Mesendoderm (in vitro differentiated cells): ENCODE data around the gene CCDC136. TPM values are rescaled to one million over a fixed set of nuclear protein-coding genes. Genes with fewer than 3 reads are reported as not detected.

Experiments
- DNase-seq: peaks from one replicate; pipeline ENCODE4 v3.0.0; 2013
- H2AK5ac ChIP-seq: 2 replicates; pipeline ENCODE4 v1.6.1; 2013; ENCODE audit warnings: low read length, inconsistent platforms
- H2BK120ac ChIP-seq: 2 replicates; pipeline ENCODE4 v1.6.1; 2013; ENCODE audit warnings: low read depth, mild to moderate bottlenecking, low read length, moderate library complexity, mixed read lengths
- H2BK15ac ChIP-seq: replicated peaks from 2 replicates; pipeline ENCODE4 v1.6.1; 2013; ENCODE audit warnings: low read depth, mild to moderate bottlenecking, moderate library complexity
- H2BK5ac ChIP-seq: 2 replicates; pipeline ENCODE4 v1.6.1; 2013; ENCODE audit warnings: low read length, inconsistent platforms
- H3K18ac ChIP-seq: 2 replicates; pipeline ENCODE4 v1.6.1; 2013; ENCODE audit warnings: mild to moderate bottlenecking, low read length, mixed read lengths
- H3K23ac ChIP-seq: one replicate; pipeline ENCODE4 v1.6.1; 2013; ENCODE audit warnings: low read length
- H3K27ac ChIP-seq: 2 replicates; pipeline ENCODE4 v1.5.1; 2013; ENCODE audit warnings: low read depth, mild to moderate bottlenecking, inconsistent platforms, low read length, moderate library complexity
- H3K27me3 ChIP-seq: 2 replicates; pipeline ENCODE4 v1.6.1; 2013; ENCODE audit warnings: low read length, control low read depth, mild to moderate bottlenecking, inconsistent platforms; ENCODE audit not compliant: insufficient read depth, poor library complexity
- H3K36me3 ChIP-seq: 2 replicates; pipeline ENCODE4 v1.6.1; 2013; ENCODE audit warnings: low read length, inconsistent platforms; ENCODE audit not compliant: control insufficient read depth, insufficient read depth
- H3K4ac ChIP-seq: one replicate; pipeline ENCODE4 v1.6.1; 2013; ENCODE audit warnings: low read depth, mild to moderate bottlenecking, low read length, moderate library complexity
- H3K4me1 ChIP-seq: 2 replicates; pipeline ENCODE4 v1.6.1; 2013; ENCODE audit warnings: low read depth, low read length, inconsistent platforms; ENCODE audit not compliant: control insufficient read depth
- H3K4me2 ChIP-seq: 2 replicates; pipeline ENCODE4 v1.6.1; 2013; ENCODE audit warnings: low read length
- H3K4me3 ChIP-seq: 2 replicates; pipeline ENCODE4 v1.5.1; 2013; ENCODE audit warnings: mild to moderate bottlenecking, low read length
- H3K56ac ChIP-seq: one replicate; pipeline ENCODE4 v1.6.1; 2013; ENCODE audit warnings: low read length
- H3K79me1 ChIP-seq: 2 replicates; pipeline ENCODE4 v1.6.1; 2013; ENCODE audit warnings: low read length, inconsistent platforms
- H3K79me2 ChIP-seq: 2 replicates; pipeline ENCODE4 v1.6.1; 2013; ENCODE audit warnings: mild to moderate bottlenecking, low read length; ENCODE audit not compliant: control insufficient read depth, insufficient read depth
- H3K9ac ChIP-seq: 2 replicates; pipeline ENCODE4 v1.6.1; 2013; ENCODE audit warnings: low read length, inconsistent platforms
- H4K5ac ChIP-seq: one replicate; pipeline ENCODE4 v1.6.1; 2013; ENCODE audit warnings: low read length
- H4K8ac ChIP-seq: one replicate; pipeline ENCODE4 v1.6.1; 2013; ENCODE audit warnings: low read depth, mild to moderate bottlenecking, control low read depth, low read length, moderate library complexity
- WGBS: extraction: QIAGEN DNeasy Blood & Tissue Kit; methylation state at CpG from one replicate; pipeline ENCODE4 v1.1.7; 2013; ENCODE audit warnings: low lambda C conversion rate, missing lambda C conversion rate; ENCODE audit not compliant: insufficient coverage; ENCODE audit errors: extremely low coverage; 5-methylcytosine and 5-hydroxymethylcytosine counted together
- small RNA-seq: library from polyadenylated mRNA; stranded (forward); fragments of <200 nt; extraction: miRNeasy Mini kit (QIAGEN cat#:217004); gene quantifications from one replicate; pipeline ENCODE3, GENCODE V24; 2013; ENCODE audit not compliant: insufficient read depth

The CCDC136 gene

DNA sequence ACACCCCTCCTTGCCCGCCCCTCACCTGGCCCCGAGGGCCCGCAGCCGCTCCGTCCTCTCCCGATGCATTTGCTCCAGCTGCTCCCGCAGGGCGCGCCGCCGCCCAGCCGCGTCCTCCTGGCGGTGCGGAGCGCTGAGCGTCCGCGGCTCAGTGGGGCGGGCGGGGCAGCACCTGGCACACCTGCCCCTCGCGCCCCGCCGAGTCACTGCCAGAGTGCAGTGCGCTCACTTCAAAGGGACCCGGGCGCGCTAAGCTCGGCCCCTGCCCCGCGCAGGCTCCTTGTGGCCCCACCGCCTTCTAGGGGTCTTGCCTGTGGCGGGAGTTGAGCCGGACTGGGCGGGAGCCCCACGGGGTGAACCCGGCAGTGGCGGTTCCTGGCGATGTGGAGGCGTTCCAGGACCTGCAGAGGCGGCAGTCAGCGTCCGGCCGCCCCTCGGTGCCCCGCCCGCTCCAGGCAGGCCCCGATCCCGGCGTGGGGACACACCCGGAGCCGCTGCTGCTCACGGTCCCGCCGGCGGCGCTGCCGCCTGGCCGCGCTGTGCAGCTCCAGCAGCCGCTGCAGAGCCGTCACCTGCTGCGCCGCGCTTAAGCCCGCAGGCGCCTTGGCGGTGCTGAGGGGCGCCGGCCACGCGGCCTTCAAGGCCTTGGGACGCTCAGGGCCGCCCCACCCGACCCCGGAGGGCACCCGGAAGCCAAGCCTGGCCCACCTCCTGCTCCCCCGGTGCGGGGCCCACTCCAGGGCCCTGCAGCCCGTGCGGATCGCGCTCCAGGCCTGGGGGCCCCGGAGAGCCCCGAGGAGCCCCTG lies 77.6 kb downstream of the CCDC136 start:
- Histone ChIP-seq H3K27ac (no peak overlapping the region), H3K4ac (no peak overlapping the region), H4K8ac (no peak overlapping the region), H3K56ac (peak overlapping the region; percentile 82), H3K4me3 (peak overlapping the region; percentile 11), H2AK5ac (no peak overlapping the region), H3K79me1 (no peaks in the 10 kb centered on the region), H3K4me1 (no peaks in the 10 kb centered on the region), H3K4me2 (peak overlapping the region; percentile 77), H2BK5ac (no peak overlapping the region), H4K5ac (no peak overlapping the region), H3K9ac (peak overlapping the region; percentile 59), H3K23ac (no peak overlapping the region), H3K18ac (peak overlapping the region; percentile 57), H3K36me3 (no peaks in the 10 kb centered on the region), H3K27me3 (peaks cover 12% of the 10 kb centered on the region), H3K79me2 (no peaks in the 10 kb centered on the region), H2BK15ac (no peak overlapping the region), H2BK120ac (no peak overlapping the region)
- WGBS, result no CpG with 5 or more reads among the region's 86 CpGs
- DNase-seq, result peak; percentile 65

- WGBS, result no CpG with 5 or more reads among the region's 30 CpGs
- Histone ChIP-seq H3K79me2 (no peaks in the 10 kb centered on the region), H2BK5ac (no peak overlapping the region), H3K23ac (peak overlapping the region; percentile 24), H3K36me3 (no peaks in the 10 kb centered on the region), H2AK5ac (no peak overlapping the region), H3K56ac (peak overlapping the region; percentile 82), H2BK15ac (no peak overlapping the region), H3K9ac (peak overlapping the region; percentile 59), H3K27ac (no peak overlapping the region), H3K4me1 (no peaks in the 10 kb centered on the region), H4K8ac (no peak overlapping the region), H3K79me1 (no peaks in the 10 kb centered on the region), H3K27me3 (peaks cover 12% of the 10 kb centered on the region), H2BK120ac (no peak overlapping the region), H3K18ac (peak overlapping the region; percentile 57), H3K4me2 (peak overlapping the region; percentile 77), H3K4ac (no peak overlapping the region), H3K4me3 (no peak overlapping the region), H4K5ac (no peak overlapping the region)
- DNase-seq, result no peak
These were observed 78.1 kb downstream of the CCDC136 start for GRCh38 chr7:128869944-128870285.

- Histone ChIP-seq H4K5ac (no peak overlapping the region), H2BK5ac (no peak overlapping the region), H2BK15ac (no peak overlapping the region), H3K79me1 (no peaks in the 10 kb centered on the region), H3K18ac (no peak overlapping the region), H3K79me2 (no peaks in the 10 kb centered on the region), H3K27me3 (peaks cover 12% of the 10 kb centered on the region), H3K4me1 (no peaks in the 10 kb centered on the region), H3K4me3 (no peak overlapping the region), H3K23ac (no peak overlapping the region), H3K36me3 (no peaks in the 10 kb centered on the region), H3K4ac (no peak overlapping the region), H3K27ac (no peak overlapping the region), H3K56ac (no peak overlapping the region), H3K4me2 (no peak overlapping the region), H2BK120ac (no peak overlapping the region), H3K9ac (no peak overlapping the region), H2AK5ac (no peak overlapping the region), H4K8ac (no peak overlapping the region)
- no CpG with 5 or more reads among the region's 5 CpGs for WGBS
- DNase-seq, result no peak
These were observed 79.3 kb downstream of the CCDC136 start for GRCh38 chr7:128871050-128871449.

Small RNA genes within 50 kb of the gene (small RNA-seq; reads per million reads assigned to genes)
- not detected for gene RN7SL81P
